ENCODE results near the gene ROMO1. TPM values are rescaled to one million over a fixed set of nuclear protein-coding genes. Genes with fewer than 3 reads are reported as not detected.
"Not testable (repeated sequence)": the region's sequence is repeated elsewhere in the genome, so short reads cannot be mapped to it uniquely, and the experiment has no call there.

ROMO1 gene
- total RNA-seq, 1 donor from 2014 or later, result 248 TPM

- DNase-seq (ENCODE audit: extremely low spot score in 2 of 2), result peak in 1 of 2 donors; percentile 5
- Histone ChIP-seq H3K9me3 (no peaks in the 10 kb centered on the region), H3K36me3 (peaks cover 5 to 86% of the 10 kb centered on the region in 2 donors), H3K4me3 (no peak overlapping the region), H3K27me3 (no peaks in the 10 kb centered on the region), H3K27ac (no peak overlapping the region), H3K4me1 (peaks cover 35% of the 10 kb centered on the region)
- intact Hi-C loops (cut with DNase I), result no loop called here
- TF ChIP-seq, protein P1, sequence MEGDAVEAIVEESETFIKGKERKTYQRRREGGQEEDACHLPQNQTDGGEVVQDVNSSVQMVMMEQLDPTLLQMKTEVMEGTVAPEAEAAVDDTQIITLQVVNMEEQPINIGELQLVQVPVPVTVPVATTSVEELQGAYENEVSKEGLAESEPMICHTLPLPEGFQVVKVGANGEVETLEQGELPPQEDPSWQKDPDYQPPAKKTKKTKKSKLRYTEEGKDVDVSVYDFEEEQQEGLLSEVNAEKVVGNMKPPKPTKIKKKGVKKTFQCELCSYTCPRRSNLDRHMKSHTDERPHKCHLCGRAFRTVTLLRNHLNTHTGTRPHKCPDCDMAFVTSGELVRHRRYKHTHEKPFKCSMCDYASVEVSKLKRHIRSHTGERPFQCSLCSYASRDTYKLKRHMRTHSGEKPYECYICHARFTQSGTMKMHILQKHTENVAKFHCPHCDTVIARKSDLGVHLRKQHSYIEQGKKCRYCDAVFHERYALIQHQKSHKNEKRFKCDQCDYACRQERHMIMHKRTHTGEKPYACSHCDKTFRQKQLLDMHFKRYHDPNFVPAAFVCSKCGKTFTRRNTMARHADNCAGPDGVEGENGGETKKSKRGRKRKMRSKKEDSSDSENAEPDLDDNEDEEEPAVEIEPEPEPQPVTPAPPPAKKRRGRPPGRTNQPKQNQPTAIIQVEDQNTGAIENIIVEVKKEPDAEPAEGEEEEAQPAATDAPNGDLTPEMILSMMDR (IDR thresholded peaks at IDR 0.05), result no peak
- TF ChIP-seq POLR2AphosphoS5 (IDR thresholded peaks at IDR 0.05; ENCODE audit: insufficient read depth in 1 of 2, low read depth in 1 of 2), result no peak
- no peak for TF ChIP-seq POLR2A (IDR thresholded peaks at IDR 0.05)
Observed at GRCh38 chr20:35704514-35705261, 5.5 kb downstream of the ROMO1 start.

GRCh38 chr20:35705894-35706293, 6.7 kb downstream of the ROMO1 start:
- Histone ChIP-seq H3K4me1 (peaks cover 33% of the 10 kb centered on the region), H3K36me3 (peaks cover 5 to 93% of the 10 kb centered on the region in 2 donors)
- peak in 1 of 2 donors; percentile 32 for DNase-seq (ENCODE audit: extremely low spot score in 2 of 2)
- intact Hi-C loops (cut with DNase I); H3K27me3 ChIP-seq; H3K27ac ChIP-seq; H3K4me3 ChIP-seq; H3K9me3 ChIP-seq: not testable (repeated sequence)

DNA sequence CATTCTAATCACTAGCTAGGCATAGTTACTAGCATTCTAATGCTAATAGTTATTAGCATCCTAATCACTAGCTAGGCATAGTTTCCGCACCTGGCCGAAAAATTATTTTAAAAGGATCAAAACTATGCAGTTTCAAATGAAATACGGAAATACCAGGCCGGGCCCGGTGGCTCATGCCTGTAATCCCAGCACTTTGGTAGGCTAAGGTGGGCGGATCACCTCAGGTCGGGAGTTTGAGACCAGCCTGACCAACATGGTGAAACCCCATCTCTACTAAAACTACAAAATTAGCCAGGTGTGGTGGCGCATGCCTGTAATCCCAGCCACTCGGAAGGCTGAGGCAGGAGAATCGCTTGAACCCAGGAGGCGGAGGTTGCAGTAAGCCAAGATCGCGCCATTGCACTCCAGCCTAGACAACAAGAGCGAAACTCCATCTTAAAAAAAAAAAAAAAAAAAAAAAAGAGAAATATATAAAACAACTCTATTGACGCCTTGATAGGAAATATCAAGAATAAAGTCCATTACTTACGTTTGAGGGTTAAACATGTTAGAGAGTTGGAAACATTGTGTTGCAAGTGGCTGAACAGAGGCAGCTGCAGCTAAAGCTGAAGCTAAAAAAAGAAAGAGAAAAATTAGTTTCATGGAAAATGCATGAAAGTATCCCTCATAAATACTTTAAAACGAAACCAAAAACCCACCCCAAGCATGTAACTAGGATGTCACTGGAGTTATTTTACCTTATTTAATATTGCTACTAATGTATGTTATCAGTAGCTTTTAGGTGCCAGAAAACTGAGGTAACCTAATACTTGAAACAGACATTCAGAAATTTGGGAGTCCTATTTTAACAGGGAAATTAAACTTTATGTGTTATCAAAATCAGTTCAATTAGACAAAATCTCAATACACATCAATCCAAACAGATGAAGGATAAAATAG, 7.7 kb downstream of the ROMO1 start:
- H3K4me3 ChIP-seq; H3K9me3 ChIP-seq; intact Hi-C loops (cut with DNase I); H3K27me3 ChIP-seq; H3K27ac ChIP-seq: not testable (repeated sequence)
- peaks cover 36% of the 10 kb centered on the region for H3K4me1 ChIP-seq
- DNase-seq (ENCODE audit: extremely low spot score in 2 of 2), result peak in 1 of 2 donors; percentile 2
- H3K36me3 ChIP-seq, result peaks cover 5 to 93% of the 10 kb centered on the region in 2 donors

GRCh38 chr20:35708502-35708901, 9.3 kb downstream of the ROMO1 start:
- no peak overlapping the region for H3K4me3 ChIP-seq
- no peak overlapping the region for H3K27ac ChIP-seq
- peaks cover 5 to 95% of the 10 kb centered on the region in 2 donors for H3K36me3 ChIP-seq
- H3K4me1 ChIP-seq, result peaks cover 36% of the 10 kb centered on the region
- TF ChIP-seq, protein P1 (IDR thresholded peaks at IDR 0.05), result no peak
- TF ChIP-seq POLR2AphosphoS5 (IDR thresholded peaks at IDR 0.05; ENCODE audit: insufficient read depth in 1 of 2, low read depth in 1 of 2) (no peak), POLR2A (IDR thresholded peaks at IDR 0.05) (no peak)
- H3K9me3 ChIP-seq, result no peaks in the 10 kb centered on the region
- no peaks in the 10 kb centered on the region for H3K27me3 ChIP-seq
- no peak for DNase-seq (ENCODE audit: extremely low spot score in 2 of 2)
- intact Hi-C loops (cut with DNase I), result no loop called here

DNA sequence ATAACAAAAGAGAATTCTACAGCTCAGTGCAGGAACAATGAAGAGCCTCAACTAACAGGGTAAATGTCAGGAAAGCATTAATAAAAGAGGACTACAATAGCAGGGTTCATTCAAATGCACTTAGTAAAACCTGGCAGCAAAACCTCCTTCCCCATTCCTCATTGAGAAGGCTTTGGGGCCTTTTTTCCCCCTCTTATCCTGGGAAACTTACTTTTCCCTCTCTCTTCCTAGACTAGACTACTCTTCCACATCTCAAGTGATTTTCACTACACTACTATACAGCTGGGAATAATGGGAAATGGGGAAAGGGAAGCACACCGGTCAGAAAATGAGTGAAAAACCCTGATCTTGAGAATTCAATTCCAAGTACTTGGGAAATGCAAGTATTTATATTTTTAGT, 10.1 kb downstream of the ROMO1 start:
- peaks cover 43% of the 10 kb centered on the region for H3K4me1 ChIP-seq
- TF ChIP-seq, protein P1 (IDR thresholded peaks at IDR 0.05), result no peak
- TF ChIP-seq POLR2AphosphoS5 (IDR thresholded peaks at IDR 0.05; ENCODE audit: insufficient read depth in 1 of 2, low read depth in 1 of 2) (no peak), POLR2A (IDR thresholded peaks at IDR 0.05) (no peak)
- no peaks in the 10 kb centered on the region for H3K27me3 ChIP-seq
- no peak for DNase-seq (ENCODE audit: extremely low spot score in 2 of 2)
- H3K9me3 ChIP-seq, result no peaks in the 10 kb centered on the region
- H3K36me3 ChIP-seq, result peaks cover 0 to 95% of the 10 kb centered on the region in 2 donors
- no peak overlapping the region for H3K4me3 ChIP-seq
- intact Hi-C loops (cut with DNase I), result no loop called here
- H3K27ac ChIP-seq, result no peak overlapping the region

Measured in vagina (tissue), 2 donors.